Measurements from ENCODE around the gene YWHAB.

- TF ChIP-seq, protein P1, sequence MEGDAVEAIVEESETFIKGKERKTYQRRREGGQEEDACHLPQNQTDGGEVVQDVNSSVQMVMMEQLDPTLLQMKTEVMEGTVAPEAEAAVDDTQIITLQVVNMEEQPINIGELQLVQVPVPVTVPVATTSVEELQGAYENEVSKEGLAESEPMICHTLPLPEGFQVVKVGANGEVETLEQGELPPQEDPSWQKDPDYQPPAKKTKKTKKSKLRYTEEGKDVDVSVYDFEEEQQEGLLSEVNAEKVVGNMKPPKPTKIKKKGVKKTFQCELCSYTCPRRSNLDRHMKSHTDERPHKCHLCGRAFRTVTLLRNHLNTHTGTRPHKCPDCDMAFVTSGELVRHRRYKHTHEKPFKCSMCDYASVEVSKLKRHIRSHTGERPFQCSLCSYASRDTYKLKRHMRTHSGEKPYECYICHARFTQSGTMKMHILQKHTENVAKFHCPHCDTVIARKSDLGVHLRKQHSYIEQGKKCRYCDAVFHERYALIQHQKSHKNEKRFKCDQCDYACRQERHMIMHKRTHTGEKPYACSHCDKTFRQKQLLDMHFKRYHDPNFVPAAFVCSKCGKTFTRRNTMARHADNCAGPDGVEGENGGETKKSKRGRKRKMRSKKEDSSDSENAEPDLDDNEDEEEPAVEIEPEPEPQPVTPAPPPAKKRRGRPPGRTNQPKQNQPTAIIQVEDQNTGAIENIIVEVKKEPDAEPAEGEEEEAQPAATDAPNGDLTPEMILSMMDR (IDR thresholded peaks at IDR 0.05), result no peak
- TF ChIP-seq POLR2AphosphoS5 (IDR thresholded peaks at IDR 0.05; ENCODE audit: low read depth, low read length) (no peak), SIN3A (IDR thresholded peaks at IDR 0.05; ENCODE audit: borderline replicate concordance, low read depth, low read length) (no peak), MXI1 (IDR thresholded peaks at IDR 0.05; ENCODE audit: low read depth, low read length) (no peak), FOXJ3 (CRISPR knock-in tag; IDR thresholded peaks at IDR 0.05) (no peak), TEAD4 (IDR thresholded peaks at IDR 0.05; ENCODE audit: borderline replicate concordance, insufficient read depth) (no peak), TAF1 (IDR thresholded peaks at IDR 0.05; ENCODE audit: borderline replicate concordance, low read depth, low read length) (no peak), RCOR1 (IDR thresholded peaks at IDR 0.05; ENCODE audit: low read length) (no peak), SMC3 (IDR thresholded peaks at IDR 0.05; ENCODE audit: low read depth, low read length) (no peak), CHD2 (IDR thresholded peaks at IDR 0.05; ENCODE audit: low read length, partially characterized antibody) (no peak), EZH2phosphoT487 (IDR thresholded peaks at IDR 0.05; ENCODE audit: borderline replicate concordance, low read depth) (no peak), ELF1 (IDR thresholded peaks at IDR 0.05) (no peak), EP300 (IDR thresholded peaks at IDR 0.05; ENCODE audit: borderline replicate concordance in 1 of 2, low read depth in 1 of 2, low read length in 1 of 2) (no peak)
- TF ChIP-seq, protein P2, sequence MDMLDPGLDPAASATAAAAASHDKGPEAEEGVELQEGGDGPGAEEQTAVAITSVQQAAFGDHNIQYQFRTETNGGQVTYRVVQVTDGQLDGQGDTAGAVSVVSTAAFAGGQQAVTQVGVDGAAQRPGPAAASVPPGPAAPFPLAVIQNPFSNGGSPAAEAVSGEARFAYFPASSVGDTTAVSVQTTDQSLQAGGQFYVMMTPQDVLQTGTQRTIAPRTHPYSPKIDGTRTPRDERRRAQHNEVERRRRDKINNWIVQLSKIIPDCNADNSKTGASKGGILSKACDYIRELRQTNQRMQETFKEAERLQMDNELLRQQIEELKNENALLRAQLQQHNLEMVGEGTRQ (IDR thresholded peaks at IDR 0.05; ENCODE audit: borderline replicate concordance, low read depth, low read length), result no peak
Observed at GRCh38 chr20:44840826-44841225, 44.7 kb upstream of the YWHAB start.

Data from SK-N-SH (cell line).